GM21737 (cell line): ENCODE data around the gene EVA1B.

Source experiments
- ATAC-seq: cut with Tn5 transposase; IDR thresholded peaks from one replicate; pipeline ENCODE4 v1.9.1; 2021; ENCODE audit warnings: mild to moderate bottlenecking, moderate library complexity; ENCODE audit not compliant: unreplicated experiment

Gene EVA1B

DNA sequence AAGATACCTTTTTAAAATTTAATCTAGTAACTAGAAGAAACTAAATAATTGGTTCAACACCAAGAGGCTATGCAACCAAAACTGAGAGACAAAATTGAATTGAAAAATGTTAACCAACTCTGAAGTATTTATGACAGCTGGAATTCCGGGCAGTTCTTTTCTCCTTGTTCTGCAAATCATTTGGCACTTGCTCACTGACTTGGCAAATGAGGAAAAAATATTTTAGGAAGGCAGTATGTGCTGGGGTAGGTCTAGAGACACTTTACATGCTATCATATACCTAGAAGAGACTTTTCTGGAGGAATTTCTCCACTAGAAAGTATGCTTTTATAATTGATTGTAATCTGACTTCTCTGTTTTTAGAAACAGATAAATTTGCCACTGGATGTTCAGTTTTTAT, 39.4 kb downstream of the EVA1B start:
- no peak for ATAC-seq

DNA sequence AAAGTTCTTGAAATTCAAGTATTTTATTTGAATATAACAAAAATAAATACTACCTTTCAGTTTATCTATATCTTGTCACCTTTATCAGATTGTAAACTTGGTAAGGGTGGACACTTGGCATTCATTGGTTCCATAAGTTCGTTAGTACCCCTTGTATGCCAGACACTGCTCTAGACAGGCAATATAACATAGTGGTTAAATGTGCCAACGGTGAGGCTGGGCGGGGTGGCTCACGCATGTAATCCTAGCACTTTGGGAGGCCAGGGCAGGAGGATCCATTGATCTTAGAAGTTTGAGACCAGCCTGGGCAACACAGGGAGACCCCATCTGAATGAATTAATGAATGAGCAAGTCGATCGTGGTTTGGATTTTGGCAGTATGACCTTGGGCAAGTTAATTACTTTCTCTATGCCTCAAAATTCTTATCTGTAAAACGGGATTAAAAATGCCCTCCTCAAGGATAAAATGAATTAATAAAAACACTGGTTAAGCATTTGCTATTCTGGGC, 43.6 kb downstream of the EVA1B start:
- no peak for ATAC-seq

DNA sequence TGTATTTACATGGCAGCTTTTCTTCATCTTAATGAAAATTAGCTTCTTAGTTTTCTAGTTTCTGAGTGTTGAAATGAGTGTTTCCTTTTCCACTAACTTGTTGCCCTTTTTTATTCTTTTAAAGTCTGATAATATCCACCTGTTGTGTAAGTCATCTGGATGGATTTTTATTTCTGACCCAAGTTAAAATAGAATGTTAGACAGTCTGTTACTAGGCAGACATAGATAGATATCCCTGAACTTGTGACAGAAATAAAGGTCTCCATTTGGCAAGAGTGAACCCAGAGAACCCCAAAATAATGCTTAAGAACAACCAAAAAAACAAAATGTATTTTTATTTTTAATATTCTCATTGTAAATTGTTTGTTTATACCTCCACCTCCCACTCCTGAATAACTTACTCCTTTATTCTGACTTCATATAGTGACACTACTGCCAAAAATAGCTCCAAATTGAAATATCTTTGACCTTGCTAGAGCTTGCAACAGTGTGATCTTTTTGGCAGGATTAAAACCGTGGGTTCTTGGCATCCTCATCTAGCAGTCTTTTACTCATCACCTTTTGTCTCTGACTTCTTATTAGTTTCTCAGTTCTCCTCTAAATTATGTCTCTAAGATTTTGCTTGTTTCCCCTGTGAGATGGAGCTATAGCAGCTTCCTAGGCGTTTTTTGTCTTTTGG, 44.2 kb downstream of the EVA1B start:
- ATAC-seq: no peak

DNA sequence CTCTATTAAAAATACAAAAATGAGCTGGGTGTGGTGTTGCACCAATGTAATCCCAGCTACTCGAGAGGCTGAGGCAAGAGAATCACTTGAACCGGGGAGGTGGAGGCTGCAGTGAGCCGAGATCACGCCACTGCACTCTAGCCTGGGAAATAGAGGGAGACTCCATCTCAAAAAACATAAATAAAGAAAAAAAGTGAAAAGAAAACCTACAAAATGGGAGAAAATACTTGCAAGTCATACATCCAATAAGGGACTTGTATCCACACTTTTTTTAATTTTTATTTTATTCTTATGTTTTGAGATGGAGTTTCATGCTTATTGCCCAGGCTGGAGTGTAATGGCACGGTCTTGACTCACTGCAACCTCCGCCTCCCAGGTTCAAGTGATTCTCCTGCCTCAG, 46.8 kb downstream of the EVA1B start:
- ATAC-seq: no peak

DNA sequence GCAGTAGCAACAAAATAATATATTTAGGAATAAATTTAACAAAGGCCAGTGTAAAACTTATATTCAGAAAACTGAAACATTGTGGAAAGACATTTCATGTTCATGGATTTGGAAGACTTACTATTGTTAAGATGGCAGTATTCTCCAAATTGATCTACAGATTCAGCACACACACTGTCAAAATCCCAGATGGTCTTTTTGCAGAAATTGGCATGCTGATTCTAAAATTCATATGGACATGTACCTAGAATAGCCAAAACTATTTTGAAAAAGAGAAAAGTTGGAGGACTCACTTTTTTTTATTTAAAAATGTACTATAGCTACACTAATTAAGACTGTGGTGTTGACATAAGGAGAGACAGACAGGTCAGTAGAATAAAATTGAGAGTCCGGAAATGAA, 49.2 kb downstream of the EVA1B start:
- ATAC-seq: no peak

DNA sequence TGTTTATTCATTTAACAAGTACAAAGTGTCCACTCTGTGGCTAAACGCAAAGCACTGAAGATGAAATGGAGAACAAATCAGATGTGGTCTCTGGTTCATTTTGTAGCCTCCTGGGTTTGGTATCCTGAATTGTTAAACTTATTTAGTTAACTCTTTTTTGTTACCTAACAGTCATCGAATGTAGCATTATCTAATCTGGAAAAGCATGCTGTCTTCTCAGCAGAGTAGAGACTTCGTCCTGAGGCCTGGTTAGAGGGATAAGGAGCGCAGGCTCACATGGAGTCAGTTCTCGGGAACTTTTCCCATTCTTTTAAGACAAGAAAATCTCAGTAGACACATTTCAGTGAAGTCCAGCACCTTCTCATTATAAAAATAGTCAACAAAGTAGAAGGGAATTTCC, 50.4 kb downstream of the EVA1B start:
- ATAC-seq: no peak
